NCI-H2196 treated with DMSO at 0.1 percent for 48 hours (cell line): ENCODE results near the gene ATG16L1.

ENCODE experiments used
- DNase-seq: peaks from one replicate; lab custom pipeline; 2025; ENCODE audit not compliant: unreplicated experiment; lab: John Stamatoyannopoulos, UW

Gene ATG16L1

DNA sequence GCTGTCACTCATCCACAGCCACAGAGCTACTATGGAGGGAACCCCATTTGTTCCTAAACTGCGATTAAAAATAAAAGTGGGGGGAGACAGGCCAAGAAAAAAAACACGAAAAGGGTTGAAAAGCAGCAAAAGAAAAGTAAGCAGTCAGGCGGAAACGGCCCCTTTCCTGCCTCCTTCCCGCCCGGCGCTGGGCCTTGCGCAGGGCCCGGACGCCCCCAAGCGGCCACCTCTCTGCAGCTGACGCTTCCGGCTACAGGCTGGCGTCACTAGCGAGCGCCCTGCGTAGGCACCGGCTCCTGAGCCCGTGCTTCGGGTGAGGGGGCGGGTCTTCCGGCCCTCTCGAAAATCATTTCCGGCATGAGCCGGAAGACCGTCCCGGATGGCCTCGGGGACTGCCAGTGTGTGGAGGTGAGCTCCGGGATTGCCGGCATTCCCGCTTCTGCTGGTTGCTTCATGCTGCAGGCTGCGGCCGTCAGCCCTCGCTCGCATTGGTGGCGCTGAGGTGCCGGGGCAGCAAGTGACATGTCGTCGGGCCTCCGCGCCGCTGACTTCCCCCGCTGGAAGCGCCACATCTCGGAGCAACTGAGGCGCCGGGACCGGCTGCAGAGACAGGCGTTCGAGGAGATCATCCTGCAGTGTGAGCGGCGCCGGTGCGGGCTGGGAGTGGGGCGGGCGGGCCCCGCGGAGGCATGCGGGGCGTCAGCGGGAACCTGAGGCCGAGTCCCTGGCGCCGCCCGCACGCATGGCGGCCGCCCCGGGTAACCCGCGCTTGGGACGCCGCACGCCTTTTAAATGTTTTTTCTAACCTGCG, at the start of gene ATG16L1:
TSS of gene ATG16L1 (plus strand) at position 368 of the 811 bp plus-strand sequence. CDS start at position 523, 155 bp downstream.
- DNase-seq = peak; percentile 91

DNA sequence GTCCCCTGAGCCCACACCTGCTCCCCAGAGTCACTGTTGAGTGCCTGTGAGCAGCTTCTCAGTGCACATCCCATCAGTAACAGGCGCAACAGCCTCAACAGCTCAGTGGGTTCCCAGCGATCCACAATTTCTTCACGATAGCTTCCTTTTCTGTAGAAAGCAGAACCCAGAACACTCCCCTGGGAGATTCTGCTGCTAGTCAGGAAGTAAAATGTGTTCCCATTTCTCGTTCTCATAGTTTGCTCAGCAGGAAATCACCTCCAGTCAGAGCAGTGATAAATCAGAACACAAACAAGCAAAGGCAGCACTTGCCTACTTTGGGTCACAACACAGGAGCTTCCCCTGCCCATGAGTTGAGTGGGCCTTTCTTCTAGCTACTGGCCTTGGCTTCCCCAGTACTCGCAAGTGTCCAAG, 48.9 kb upstream of the ATG16L1 start:
- no peak for DNase-seq

GRCh38 chr2:233203060-233203459, 48.4 kb upstream of the ATG16L1 start:
- DNase-seq = no peak

GRCh38 chr2:233204286-233204936, 47.1 kb upstream of the ATG16L1 start:
- DNase-seq = no peak

- no peak for DNase-seq
Measured at GRCh38 chr2:233208382-233209116, 42.9 kb upstream of the ATG16L1 start.

DNA sequence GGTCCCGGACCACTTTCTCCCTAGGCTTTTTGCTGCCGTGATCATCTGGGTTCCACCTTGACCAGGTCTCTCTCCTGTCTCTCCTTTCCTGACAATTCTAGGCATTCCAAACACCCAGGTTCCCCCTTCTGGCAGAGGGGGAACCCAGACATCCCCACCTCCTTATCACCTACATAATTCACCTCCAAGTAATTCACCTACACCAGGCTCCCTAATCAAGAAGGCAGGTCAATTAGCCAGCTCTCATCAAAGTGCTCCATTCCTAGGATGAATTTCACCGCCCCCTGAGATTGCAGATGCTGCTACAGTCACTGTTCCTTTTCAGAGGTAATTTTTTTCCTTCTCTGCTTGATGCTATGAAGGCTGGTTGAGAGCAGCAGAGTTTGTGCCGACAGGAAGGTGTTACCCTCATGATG, 42.3 kb upstream of the ATG16L1 start:
- DNase-seq = no peak

DNA sequence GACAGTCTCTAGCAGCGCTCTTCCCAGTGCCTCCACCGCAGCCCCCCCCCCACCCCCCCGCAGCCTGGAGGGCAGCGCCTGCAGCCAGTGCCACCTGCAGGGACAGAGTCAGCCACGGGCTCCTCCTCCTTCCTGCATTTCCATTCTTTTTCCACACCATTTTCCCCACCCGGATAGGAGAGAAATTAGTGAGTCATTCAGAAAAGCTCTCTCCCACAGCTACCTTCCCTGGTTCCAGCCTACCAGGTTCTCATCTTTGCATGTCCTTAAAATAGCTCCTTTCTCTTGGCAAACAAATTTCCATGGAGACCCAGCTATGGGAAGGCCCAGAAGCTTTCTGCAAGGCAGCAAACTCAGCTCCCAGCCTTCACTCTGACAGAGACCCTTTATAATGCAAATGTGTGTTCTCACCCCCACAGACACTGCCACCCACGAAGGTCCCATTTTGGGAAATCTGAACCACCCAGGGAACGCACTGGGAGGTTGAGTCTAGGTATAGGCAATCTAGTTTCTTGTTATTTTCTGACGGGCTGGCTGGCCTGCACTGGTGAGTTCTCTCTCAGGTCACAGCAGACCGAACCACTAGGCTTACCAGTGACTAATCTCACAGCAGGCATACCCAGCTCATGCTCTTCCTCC, 41.8 kb upstream of the ATG16L1 start:
- DNase-seq = no peak

DNA sequence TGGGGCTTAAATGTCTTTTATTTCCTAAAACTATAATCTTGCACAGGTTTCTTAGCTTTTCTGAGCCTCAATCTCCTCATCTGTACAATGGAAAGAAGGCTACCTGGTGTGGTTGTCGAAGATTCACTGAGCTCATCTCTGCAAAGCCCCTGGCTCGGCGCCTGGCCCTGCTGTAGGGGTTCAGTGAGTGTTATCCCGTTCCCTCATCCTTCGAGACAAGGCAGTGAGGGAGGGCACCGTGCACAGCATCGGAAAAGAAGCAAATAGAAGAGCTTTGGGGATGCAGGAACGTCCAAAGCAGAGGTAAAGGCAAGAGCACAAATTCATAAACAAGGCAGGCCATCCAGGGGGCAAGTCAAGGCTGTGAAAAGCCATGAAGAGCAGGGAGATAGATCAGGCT, 41.2 kb upstream of the ATG16L1 start:
- DNase-seq = no peak

DNA sequence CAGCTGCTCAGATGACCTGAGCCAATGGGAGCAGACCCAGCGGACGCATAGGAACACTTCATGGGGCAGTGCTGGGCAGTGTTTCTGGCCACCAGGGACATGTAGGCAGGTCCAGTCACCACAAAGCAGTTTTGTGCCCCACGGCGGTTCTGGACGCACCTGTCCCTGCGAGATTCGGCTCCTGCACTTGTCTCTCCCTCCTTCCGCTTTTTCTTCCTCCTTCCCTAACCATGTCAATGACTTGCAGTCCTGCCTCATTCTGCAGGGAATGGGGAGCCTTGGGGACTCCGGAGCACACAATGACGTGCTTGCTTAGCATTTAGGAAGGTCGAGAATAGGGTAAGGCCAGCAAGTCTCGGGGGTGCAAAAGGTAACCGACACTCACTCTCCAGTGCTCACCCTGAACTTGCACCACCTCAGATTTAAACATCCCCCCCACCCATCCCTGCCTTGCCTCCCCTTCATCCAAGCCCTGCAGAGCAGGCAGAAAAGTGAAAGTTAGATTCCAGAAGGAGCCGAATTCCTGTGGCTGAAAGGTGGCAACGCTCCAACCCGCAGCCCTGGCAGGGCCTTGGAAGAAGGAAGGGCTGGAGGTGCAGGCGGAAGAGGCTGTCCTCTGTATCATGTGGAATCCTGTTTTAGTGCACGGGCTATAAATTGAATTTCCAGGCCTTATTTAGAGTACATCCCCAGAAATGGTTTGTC, 40.5 kb upstream of the ATG16L1 start:
- DNase-seq = no peak

DNA sequence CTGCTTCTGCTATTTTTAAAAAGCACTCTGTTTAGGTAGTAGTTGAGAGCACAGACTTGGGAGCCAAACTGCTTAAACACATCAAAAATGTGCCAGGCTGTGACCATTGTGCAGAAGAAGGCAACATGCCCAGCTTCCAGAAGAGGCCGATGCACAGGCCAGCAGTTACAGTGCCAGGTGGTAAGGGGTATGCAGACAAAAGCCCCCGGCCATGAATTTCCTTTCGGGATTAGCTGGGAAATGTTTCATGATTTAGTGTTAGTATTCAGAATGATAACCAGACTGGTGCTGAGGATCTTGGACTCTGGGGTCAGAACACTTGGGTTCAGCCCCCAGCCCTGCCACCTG, 40.0 kb upstream of the ATG16L1 start:
- no peak for DNase-seq

DNA sequence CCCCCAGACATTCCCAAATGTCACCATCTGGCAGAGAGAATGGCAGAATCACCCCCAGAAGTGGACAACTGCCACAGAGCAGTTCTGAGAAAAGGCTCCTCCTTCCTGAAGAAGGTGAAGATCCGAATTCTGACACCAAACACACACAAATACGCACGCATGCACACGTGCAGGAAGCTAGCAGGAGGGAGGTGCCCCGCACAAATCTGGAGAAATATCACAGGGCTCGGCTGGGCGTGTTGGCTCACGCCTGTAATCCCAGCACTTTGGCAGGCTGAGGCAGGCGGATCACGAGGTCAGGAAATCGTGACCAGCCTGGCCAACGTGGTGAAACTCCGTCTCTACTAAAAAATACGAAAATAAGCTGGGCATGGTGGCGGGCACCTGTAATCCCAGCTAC, 38.5 kb upstream of the ATG16L1 start:
- DNase-seq = no peak

- no peak for DNase-seq
Measured at GRCh38 chr2:233213975-233214374, 37.5 kb upstream of the ATG16L1 start.

DNA sequence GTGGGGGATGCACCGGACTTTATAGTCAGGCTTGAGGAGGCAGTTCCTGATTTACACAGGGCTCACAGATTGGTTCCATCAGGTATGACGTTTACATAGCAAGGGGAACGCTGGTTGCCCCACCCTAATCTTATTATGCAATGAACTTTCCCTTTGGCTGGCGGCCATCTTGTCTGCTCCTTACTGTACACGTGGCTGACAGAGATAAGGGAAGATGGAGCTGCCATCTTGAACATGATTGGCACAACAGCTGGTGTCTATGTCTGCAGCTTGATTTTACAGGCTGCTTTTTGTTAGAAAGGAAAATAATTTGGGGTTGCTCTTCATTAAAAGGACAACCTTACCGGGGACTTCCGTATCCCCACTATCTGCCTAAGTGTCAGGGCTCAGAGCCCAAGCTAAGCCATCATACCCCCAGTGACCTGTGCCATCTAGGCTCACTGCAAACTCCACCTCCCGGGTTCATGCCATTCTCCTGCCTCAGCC, 33.5 kb upstream of the ATG16L1 start:
- no peak for DNase-seq

DNA sequence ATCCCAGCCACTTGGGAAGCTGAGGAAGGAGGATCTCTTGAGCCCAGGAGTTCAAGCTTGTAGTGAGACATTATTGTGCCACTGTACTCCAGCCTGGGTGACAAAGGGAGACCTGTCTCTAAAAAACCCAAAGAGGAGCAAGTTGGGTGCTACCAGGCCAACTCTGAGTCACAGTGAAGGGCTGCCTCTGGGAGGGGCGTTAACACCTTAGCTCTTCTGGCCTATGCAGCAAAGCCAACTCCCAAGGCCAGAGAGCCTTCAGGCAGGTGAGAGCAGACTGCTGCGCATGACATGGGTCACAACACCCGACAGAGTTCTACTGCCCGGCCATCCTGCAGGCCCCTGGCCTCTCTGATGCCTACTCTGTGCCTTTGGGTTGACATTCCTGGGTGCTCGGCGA, 32.6 kb upstream of the ATG16L1 start:
- no peak for DNase-seq

GRCh38 chr2:233219848-233220247, 31.6 kb upstream of the ATG16L1 start:
- no peak for DNase-seq

DNA sequence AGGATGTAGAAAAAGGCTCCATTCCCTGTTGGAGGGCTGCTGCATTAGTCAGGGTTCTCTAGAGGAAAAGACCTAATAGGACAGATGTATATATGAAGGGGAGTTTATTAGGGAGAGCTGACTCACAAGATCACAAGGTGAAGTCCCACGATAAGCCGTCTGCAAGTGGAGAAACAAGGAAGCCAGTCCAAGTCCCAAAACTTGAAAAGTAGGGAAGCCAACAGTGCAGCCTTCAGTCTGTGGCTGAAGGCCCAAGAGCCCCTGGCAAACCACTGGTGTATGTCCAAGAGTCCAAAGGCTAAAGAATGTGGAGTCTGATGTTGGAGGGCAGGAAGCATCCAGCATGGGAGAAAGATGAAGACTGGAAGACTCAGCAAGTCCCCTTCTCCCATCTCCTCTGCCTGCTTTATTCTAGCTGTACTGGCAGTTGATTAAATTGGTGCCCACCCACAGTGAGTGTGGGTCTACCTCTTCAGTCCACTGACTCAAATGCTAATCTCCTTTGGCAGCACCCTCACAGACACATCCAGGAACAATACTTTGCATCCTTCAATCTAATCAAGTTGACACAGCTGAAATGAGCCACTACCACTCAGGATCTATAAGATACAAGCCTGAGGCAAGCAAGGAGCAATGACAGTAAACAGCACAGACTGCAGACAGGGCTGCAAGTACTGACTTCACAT, 30.0 kb upstream of the ATG16L1 start:
- no peak for DNase-seq

DNA sequence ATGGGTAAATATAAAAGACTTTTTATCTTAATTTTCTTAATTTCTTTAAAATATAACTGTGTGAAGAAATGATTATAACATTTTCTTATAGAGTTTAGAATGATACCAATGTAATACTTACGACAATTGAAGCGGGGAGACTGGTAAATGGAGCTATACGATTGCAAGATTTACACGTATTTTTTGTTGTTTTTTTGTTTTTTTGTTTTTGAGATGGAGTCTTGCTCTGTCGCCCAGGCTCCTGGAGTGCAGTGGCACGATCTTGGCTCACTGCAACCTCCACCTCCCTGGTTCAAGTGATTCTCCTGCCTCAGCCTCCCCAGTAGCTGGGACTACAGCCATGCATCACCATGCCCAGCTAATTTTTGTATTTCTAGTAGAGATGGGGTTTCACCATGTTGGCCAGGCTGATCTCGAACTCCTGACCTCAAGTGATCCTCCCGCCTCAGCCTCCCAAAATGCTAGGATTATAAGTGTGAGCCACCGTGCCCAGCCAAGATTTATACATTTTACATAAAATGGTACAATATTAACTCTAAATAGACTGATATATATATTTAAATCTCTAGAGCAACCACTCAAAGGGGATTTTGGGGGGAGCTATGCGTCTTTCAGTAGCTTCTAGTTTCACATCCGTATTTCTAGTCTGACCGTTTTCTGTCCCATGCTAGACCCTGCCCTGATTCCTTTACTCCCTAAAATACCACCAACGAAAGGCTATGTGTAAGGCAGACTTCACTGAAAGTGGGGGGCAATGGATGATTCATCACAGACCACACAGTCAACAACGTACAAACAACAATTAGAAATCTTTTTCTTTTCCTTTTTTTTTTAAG, 28.2 kb upstream of the ATG16L1 start:
- no peak for DNase-seq

DNA sequence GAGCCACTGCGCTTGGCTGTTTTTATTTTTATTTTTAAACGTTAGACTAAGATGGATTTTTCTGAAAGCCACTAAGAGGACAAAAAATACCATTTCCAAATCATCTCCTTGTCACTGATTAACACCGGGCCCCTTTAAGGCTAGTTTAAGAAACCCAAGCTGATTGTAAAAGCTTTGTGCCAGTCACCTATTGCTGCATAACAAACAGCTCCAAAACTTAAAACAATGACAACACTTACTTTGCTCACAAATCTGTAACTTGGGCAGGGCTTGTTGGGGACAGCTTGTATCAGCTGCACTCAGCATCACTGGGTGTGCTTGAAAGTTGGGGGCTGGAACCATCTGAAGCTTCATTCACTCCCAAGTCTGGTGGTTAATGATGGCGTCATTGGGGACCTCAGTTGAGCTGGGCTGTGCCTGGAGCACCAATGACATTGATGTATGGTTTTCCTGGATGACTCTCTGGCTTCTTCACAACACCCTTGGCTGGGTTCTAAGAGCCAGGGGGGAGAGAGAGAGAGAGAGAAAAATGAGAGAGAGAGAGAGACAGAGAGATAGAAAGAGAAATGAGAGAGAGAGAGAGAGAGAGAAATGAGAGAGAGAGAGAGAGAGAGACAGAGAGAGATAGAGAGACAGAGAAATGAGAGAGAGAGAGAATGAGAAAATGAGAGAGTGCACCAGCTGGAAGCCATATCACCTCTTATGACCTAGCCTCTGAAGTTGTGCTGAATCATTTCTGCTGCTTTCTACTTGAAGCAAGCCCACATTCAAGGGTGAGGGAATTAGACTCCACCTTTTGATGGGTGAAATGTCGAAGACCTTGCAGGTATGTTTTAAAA, 26.0 kb upstream of the ATG16L1 start:
- DNase-seq = no peak
